GM10266 (cell line): Measurements from ENCODE around the gene C1GALT1.
"Not testable (repeated sequence)": the region's sequence is repeated elsewhere in the genome, so short reads cannot be mapped to it uniquely, and the experiment has no call there.

Experiments used
- DNase-seq: peaks from one replicate; pipeline ENCODE4 v3.0.0; 2012; ENCODE audit errors: extremely low spot score
- TF ChIP-seq, protein P1 (sequence below): IDR thresholded peaks from 2 replicates; pipeline ENCODE4 v1.5.1; 2012; ENCODE audit warnings: mild to moderate bottlenecking, low read depth; ENCODE audit not compliant: control insufficient read depth, insufficient read depth; ENCODE audit errors: missing control alignments

C1GALT1 gene

DNA sequence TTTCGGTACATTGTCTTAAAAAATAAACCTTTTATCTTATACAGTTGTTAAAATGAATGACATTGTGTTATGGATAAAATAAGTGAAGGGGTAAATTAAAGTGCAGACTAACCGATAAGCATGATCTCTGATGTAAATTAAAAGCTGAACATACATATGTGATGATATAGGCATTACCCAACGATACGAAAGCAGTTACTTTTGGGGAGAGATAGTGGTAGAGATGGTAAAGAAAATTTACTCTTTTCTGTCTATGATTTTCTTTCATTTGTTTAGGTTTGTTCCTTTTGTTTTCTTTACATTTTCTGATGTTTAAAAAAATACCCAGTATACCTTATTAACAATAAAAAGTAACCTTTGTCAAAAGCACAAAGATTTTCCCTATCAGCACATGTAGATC is 6.4 kb downstream of the C1GALT1 start:
- TF ChIP-seq, protein P1, sequence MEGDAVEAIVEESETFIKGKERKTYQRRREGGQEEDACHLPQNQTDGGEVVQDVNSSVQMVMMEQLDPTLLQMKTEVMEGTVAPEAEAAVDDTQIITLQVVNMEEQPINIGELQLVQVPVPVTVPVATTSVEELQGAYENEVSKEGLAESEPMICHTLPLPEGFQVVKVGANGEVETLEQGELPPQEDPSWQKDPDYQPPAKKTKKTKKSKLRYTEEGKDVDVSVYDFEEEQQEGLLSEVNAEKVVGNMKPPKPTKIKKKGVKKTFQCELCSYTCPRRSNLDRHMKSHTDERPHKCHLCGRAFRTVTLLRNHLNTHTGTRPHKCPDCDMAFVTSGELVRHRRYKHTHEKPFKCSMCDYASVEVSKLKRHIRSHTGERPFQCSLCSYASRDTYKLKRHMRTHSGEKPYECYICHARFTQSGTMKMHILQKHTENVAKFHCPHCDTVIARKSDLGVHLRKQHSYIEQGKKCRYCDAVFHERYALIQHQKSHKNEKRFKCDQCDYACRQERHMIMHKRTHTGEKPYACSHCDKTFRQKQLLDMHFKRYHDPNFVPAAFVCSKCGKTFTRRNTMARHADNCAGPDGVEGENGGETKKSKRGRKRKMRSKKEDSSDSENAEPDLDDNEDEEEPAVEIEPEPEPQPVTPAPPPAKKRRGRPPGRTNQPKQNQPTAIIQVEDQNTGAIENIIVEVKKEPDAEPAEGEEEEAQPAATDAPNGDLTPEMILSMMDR: no peak
- no peak for DNase-seq

DNA sequence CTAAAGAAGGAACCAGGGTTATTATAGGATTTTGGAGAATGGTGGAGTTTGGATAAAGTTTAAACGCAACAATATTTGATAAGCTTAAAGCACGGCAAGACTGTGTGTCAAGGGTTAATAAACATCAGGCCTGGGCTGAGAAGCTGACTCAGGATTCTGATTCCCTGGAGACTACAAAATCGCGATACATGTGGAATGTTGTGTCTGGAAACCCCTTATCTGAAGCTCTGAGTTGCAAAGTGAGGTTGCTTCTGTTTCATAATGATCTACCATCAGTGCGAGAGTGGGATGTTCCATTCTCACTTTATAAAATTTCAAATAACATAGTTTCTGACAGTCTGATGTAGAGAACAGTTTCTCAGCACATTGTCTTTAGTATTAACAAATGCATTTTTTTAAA is 7.8 kb downstream of the C1GALT1 start:
- TF ChIP-seq, protein P1: no peak
- no peak for DNase-seq

DNA sequence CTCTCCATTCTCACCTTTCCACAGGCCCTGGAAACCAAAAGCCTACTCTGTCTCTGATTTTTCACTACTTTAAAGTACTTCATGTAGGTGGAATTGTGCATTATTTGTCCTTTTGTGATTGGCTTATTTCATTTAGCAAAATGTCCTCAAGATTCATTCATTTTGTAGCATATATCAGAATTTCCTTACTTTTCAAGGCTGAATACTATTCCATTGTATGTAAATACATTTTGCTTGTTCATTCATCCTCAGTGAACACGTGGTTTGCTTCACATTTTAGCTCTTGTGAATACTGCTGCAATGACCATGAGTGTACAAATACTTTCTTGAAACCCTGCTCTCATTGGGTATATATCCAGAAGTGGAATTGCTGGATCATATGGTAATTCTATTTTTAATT is 8.8 kb downstream of the C1GALT1 start:
- TF ChIP-seq, protein P1: no peak
- DNase-seq: no peak

GRCh38 chr7:7192798-7193788 is 10.7 kb downstream of the C1GALT1 start:
- not testable (repeated sequence) for DNase-seq

GRCh38 chr7:7199592-7199991 is 17.2 kb downstream of the C1GALT1 start:
- DNase-seq: not testable (repeated sequence)

- DNase-seq: not testable (repeated sequence)
Observed at GRCh38 chr7:7200255-7200654, 17.9 kb downstream of the C1GALT1 start.

DNA sequence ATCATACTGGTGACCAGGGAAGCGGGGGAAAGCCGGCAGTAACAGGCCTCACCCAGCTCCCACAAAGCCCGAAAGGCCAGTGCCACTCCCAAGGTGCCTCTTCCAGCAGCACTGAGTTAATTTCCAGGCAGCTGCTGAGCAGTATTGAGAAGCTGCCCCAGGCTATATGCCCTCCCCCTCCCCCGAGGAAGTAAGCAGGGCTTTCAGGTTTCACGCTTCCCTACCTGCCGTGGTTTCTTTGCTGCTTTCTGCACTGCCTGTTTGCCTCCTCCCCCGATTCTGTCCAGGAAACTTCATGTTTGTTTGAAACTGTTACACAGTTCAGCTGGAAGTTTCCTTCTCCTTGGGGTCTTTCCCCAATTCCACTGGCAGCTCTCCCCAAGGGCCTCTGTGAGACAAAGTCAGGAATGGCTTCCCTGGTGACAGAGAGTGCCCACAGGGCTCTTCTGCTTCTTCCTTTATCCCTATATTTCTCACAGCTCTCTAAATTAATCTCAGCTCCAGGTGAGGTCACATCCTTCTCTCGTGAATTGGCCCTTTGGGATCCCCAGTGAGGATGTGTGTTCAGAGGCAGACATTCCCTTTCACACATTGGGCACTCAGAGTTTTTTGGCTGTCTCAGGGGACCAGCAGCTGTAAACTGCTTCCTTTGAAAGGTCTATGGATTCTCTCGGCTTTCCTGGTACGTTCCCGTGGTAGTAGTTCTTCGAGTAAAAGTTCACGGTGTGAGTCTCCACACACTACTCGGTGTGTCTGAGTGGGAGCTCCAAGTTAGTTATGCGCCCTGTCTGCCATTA is 19.4 kb downstream of the C1GALT1 start:
- TF ChIP-seq, protein P1: no peak
- DNase-seq: peak; percentile 51

DNA sequence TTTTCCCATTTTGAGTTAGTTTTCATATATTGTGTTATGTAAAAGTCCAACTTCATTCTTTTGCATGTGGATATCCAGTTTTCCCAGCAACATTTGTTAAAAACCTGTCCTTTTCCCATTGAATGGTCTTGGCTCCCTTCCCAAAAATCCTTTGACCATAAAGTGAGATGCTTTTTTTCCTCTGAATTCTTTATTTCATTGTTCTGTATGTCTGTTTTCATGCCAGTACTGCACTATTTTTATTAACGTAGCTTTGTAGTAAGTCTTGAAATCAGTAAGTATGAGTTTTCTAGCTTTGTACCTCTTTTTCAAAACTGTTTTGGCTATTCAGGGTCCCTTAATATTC is 20.0 kb downstream of the C1GALT1 start:
- no peak for DNase-seq
- TF ChIP-seq, protein P1: no peak
